ENCODE results near the gene FOXL2. TPM values are rescaled to one million over a fixed set of nuclear protein-coding genes. Genes with fewer than 3 reads are reported as not detected.
"Not testable (repeated sequence)": the region's sequence is repeated elsewhere in the genome, so short reads cannot be mapped to it uniquely, and the experiment has no call there.

Gene FOXL2
- total RNA-seq, 1 donor from 2014 or later: not detected

DNA sequence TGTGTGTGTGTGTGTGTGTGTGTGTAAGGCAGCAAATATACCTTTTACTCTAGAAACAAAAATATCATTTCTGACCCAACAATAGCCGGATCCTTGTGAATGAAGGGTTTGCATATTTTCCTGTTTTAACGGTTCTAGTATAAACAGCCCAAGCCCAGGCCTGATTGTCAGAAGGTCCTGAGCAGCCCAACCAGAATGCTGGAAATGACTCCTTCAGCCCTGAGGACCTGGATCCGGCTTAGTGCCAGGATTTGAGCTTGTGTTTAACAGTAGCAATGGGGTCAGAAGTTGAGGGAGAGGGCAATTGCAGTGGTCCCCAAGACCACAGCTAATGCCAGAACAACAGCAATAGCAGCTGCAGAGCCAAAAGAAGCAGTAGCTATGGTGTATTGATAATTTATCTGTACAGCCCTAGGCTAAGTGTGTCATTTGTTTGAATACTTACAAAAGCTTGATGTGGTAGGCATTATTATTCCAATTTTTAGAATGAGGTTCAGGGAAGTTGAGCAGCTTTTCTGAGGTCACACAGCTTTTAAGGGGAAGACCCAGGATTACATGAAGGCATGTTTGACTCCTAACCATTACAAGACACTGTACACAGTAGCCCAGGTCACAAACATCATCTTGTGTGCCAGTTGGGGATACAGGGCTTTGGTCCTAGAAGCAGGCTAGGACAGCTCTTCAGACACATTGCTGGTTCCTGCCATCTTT, 12.8 kb downstream of the FOXL2 start:
- peak; percentile 53 for DNase-seq (ENCODE audit: low spot score)

DNA sequence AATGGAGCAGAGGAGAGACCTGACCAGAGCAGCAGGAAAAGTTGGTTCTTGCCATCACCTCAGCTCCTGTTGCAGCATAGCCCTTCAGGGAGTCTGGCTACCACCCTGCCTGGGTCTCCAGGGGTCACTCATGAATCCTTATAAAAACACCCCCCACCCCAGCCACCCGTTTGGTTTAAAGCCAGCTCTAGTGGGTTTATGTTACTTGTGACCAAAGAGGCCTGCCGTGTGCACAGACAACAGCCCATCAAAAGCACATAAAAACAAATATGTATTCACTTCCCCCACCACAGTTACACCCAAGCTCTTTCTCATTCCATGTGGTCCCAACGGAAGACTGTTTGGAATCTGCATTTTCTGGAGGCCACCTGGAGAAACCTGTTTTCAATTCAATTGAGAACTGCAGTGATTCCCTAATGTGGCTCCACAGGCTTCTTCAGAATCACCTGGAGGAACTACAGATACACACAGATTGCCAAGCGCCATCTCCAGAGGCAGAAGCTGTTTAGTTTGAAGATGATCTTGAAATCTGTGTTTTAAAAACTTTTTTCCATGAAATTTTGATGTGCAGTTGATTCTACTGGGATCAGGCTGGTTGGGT, 13.8 kb downstream of the FOXL2 start:
- peak; percentile 47 for DNase-seq (ENCODE audit: low spot score)

DNA sequence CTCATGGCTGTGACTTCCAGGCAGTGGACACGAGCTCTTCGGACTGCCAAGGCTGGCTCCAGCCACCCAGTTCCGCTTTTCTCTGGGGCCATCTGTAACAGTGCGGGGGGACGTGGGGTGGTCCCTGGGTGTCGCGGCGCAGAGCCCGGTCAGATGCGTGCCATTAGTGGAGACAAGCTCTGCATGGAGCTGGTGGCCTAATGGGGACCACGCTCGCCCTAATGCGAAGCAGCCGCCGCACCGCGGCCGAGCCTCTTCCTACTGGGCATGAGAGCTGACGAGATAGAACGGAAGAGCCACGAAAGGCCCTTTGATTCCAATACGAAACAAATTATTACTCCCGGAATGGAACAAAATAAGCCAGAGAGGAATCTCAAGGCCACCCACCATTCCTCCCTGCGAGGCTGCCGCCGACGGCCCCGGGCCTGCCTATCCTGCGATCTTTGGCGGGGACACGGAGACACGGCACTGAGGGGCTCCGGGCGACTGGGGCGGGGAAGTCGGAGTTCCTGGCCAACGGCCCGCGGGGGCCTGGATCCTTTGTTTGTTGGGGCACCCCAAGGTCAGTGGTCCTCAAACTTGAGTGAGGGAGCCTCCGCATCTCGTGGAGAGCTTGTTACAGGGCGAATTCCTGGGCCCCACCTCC, 18.1 kb downstream of the FOXL2 start:
- DNase-seq (ENCODE audit: low spot score): no peak

DNA sequence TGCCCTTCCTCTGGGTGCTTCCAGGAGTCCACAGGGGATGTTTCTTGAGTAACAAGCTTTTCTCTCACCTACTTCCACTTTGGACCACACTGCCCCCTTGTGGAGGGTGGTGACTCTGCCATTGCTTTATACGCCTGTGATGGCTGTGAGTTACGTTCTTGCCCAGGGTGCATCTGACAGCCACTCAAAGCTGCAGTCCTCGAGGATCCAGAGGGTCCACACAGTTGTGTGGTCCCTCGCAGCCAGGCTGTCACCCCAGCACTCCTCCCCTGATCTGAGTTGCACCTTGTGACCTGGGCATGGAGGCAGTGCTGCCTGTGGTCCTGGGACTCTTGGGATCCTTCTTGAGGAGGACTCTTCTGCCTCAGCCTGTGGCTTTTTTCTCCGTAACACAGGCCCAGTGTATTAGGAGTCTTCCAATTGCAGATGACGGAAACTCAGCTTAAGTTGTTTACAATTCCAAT, 23.4 kb downstream of the FOXL2 start:
- no peak for DNase-seq (ENCODE audit: low spot score)

DNA sequence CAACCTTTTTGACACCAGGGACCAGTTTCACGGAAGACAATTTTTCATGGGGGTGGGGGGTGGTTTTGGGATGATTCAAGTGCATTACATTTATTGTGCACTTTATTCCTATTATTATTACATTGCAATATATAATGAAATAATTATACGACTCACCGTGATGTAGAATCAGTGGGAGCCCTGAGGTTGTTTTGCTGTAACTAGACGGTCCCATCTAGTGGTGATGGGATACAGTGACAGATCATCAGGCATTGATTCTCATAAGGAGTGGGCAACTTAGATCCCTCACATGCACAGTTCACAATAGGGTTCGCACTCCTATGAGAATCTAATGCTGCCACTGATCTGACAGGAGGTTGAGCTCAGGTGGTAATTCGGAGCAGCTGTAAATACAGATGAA, 24.5 kb downstream of the FOXL2 start:
- not testable (repeated sequence) for DNase-seq (ENCODE audit: low spot score)

DNA sequence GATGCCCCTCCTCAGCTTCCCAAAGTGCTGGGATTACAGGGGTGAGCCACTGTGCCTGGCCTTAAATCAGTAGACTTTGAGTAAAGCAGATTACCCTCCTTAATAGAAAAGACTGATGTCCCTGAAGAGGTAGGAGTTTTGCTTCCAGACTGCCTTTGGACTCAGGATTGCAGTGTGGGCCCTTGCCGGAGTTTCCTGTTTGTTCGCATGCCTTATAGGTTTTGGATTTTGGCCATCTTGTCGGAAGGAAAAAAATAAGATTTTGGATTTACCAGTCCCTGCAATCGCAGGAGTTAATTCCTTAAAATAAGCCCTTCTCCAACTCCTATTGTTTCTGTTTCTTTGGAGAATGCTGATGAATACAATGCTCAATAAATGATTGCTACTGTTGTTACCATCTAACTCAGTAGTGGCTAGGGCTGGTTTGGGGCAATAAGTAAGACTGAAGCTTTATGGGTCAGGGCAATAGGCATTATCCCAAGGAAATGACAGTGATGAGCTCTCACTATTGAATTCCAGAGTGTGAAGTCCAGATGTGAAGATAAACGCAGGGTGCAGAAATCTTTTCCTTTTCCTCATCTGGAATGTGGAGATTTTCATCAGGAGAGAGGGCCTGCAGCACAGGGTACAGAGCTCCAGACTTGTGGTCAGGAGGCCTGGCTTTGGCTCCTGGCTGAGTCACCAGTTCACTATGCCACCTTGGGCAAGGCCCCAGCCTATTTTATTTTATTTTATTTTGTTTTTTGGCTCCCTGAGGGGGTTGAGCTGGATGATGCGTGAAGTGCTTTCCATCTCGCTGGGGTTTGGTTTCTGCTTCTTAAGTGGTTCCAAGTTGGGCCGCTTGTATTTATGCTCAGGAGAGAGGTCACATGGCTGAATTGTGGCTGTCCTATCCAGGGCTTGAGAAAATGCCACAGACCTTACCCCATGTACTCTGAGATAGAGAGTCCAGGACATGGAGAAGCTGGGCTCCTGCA, 25.3 kb downstream of the FOXL2 start:
- DNase-seq (ENCODE audit: low spot score): no peak

DNA sequence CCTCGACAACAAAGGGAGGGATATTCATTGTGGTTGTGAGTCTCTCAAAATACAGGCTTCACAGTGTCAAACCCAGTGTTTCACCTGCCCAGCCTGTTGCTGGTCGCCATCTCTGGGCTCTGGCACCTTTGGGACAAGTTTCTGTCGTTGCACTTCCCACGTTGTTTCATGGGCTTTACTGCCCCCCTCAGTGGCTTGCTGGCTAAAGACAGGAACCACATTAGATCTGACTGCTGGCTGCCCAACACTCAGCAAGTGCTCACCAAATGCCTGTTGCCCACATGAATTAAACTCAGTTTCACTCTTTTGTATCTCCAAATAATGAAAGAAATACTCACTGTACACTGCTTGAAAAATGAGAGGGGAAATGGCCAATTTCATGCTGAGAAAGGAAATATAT, 27.6 kb downstream of the FOXL2 start:
- DNase-seq (ENCODE audit: low spot score): no peak

DNA sequence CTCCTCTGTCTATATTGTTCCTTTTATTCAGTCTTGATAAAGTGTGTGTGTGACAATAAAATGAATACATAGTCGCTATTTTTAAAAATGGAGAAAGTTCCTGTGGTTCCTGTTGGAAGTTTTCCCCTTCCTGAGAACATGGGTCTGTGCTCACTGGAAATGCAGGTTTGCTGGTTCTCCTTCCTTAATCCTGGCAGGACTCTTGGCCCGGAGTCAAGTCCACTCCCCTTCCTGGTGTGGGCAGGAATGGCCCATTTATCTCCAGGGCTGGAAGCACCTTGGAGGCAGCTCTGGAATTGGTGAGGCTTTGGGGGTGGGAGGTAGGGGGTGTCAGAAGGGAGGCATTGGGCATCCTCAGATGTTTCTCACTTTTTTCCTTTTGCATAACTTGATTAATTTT, 30.1 kb downstream of the FOXL2 start:
- no peak for DNase-seq (ENCODE audit: low spot score)

DNA sequence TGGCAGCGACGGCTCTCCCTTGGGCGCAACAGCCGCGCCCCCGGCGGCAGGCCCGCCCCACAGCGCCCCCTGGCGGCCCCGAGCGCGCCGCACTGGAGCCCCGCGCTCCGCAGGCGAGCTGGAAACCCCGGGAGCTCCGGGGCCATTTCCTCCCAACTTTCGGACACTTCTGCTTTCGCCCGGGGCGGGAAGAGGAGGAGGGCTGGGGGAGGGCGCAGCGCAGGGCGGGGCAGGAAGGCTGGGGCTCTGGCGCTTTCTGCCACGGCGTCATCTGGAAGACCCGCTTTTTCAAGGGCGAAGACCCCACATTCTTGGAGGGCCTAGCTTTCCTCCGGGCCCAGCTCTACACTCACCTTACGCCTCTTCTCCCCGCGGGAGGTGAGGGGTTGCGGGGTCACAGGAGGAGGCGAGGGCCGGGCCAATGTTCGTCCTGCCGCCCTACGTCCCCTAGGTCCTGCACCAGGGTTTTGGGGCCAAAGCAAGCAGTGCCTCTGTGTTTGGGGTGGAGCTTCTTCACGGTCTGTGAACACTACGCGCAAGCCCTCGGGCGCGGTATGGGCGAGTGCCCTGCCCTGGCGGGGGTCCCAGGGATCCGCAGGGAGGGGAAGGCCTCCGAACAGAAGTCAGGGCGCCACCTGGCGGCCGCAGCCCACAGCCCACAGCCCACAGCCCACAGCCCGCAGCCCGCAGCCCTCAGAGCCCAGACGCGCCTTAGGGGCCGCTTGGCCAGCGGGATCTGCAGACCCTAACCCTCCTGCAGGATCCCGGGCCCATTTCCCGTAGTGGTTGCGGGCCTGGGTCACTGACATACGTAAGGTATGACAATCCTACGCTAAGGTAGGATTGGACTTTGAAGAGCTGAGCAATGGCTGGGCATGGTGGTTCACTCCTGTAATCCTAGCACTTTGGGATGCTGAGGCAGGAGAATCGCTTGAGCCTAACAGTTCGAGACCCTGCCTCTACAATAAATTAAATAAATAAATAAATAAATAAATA, 31.1 kb downstream of the FOXL2 start:
- DNase-seq (ENCODE audit: low spot score): peak; percentile 96

DNA sequence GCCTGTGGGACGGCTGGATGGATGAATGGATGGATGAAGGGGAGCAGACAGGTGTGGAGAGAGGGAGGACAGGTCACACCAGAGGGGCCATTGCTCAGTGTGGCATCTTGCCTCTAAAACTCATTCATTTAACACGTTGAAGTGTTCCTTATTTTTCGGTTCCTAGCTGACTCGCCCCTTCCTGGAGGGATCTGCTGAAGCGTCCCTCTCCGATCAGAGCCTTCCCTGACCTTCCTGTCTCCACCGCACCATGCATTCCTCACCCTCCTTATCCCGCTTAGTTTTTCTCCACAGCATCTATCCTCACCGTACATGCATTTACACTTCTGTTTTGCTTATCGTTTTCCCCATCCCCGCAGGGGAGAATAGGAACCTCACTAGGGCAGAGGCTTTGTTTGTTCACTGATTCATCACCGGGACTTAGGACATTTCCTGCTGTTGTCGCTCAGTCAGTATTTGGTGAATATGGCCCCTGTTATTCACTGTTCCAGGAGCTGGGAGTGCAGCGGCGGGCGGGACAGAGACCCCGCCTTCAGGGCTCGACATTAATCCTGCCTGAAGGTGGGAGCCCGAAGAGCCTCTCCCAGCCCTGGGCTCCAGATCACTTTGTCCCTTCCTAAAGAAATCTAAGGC, 32.0 kb downstream of the FOXL2 start:
- no peak for DNase-seq (ENCODE audit: low spot score)

DNA sequence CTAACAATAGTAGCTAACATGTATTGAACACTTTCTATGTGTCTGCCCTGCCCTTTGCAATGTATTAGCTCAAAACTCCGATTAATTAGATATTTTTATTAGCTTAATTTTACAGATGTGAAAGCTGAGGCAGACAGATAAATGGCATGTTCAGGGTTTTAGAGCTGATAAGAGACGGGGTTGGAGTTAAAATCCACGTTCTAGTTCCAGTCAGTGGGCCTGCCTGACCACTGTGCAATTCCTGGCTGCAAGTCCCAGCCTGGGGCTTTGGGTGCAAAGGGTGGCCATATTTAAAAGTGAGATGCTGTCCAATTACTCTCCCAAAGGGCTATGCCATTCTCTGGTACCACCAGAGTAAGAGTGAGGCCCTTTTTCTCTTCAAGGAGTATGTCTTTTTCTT, 33.2 kb downstream of the FOXL2 start:
- DNase-seq (ENCODE audit: low spot score): no peak

DNA sequence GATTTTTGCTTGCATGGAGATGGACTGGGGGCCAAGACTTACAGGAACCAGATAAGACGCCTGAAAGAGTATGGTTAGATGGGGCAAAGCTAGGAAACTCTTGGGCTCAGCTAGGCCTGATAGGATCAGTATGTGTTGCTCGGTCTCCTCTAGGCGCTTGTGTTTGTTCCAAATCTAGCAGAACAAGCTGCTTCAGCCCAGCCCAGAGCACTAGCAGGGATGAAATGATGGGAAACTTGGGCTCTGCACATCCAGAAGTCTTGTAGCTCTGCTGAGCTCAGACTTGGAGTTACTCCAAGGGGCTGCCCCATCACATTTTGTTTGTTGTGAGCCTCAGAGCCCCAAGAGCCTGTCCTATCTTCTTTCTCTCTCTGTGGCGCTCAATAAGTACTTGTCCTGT, 34.7 kb downstream of the FOXL2 start:
- DNase-seq (ENCODE audit: low spot score): no peak

DNA sequence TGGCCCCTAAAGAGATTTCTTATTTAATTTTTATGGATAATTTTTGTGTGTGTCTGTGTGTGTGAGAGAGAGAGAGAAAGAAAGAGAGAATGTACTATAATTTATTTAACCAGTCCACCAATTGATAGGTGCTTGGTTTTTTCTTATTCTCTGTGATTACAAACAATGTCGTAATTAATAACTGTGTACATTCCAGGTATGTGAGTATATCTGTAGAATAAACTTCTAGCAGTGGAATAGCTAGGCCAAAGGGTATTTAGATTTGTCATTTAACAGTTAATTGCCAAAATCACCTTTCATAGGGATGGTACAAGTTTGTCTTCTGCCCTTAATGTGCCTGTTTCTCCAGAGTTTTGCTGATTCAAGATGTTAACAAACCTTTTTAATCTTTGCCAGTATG, 35.3 kb downstream of the FOXL2 start:
- DNase-seq (ENCODE audit: low spot score): no peak

DNA sequence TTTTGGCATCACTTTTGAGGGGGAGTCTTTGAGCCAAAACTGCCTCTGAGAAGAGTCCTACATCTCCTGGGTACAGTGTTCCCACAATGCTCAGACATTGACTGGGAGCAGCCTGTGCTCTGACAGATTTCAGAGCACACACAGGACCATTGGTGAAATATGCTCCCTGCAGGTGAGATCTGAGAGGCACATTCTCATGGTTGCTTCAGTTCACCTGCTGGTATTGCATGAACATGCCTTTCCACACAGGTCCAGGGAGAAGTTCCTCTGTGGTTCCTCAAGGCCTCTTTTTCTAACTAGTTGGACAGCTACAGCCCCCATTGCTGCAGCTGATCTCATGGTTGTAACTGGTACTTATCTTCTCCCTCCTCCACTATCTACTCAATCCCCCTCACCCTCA, 37.0 kb downstream of the FOXL2 start:
- DNase-seq (ENCODE audit: low spot score): no peak

DNA sequence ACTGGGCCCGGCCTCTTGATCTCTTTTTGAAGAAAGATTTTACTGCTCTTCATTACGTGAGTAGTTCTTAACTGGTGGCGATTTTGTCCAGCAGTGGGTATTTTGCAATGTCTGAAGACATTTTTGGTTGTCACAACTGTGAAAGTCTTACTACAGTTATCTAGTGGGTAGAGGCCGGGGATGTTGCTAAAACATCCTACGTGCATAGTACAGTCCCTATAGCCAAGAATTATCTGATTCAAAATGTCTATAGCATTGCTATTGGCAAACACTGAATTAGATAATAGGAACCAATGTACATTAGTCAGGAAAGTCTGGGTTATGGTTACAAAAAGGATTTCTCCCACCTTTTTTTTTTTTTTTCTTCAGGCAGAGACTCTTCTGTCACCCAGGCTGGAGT, 38.1 kb downstream of the FOXL2 start:
- no peak for DNase-seq (ENCODE audit: low spot score)

DNA sequence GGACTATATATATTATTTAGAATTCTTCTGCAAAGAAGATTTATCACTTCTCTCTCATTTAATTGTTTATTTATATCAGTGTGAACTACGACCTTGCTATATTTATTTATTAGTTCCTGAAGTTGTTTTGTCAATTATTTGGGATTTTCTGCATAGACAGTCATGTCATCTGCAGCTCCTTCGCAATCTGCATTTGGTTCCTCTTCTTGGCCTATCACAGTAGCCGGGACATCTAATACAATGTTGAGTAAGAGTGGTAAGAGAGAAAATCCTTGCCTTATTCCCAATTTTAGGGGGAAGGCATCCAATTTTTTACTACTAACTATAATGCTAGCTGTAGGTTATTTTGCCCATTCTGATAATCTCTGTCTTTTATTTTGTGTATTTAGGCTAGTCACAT, 39.4 kb downstream of the FOXL2 start:
- no peak for DNase-seq (ENCODE audit: low spot score)

DNA sequence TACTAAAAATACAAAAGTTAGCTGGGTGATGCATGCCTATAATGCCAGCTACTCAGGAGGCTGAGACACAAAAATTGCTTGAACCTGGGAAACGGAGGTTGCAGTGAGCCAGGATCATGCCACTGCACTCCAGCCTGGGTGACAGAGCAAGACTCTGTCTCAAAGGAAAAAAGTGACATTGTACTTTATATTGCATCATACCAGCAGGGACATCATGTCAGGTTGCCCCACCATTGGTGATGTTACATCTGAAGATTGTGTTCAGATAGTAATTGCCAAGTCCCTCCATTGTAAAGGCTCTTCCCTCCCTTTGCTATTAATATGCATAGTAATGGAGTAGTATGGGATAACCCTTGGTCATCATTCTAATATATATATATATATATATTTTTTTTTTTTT, 44.8 kb downstream of the FOXL2 start:
- DNase-seq (ENCODE audit: low spot score): no peak

DNA sequence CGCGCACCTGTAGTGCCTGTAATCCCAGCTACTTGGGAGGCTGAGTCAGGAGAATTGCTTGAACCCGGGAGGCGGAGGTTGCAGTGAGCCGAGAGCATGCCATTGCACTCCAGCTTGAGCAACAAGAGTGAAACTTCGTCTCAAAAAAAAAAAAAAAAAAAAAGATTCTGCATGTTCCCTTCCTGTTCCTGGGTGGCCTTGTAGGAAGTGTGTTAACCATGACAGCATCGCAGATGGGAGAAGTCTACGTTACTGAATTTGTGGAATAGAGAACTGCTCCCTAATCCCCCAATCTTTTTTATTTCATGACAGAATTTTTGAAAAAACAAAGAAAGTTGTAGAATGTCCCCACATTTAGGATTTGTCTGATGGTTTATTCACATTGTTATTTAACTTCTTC, 45.4 kb downstream of the FOXL2 start:
- no peak for DNase-seq (ENCODE audit: low spot score)

DNA sequence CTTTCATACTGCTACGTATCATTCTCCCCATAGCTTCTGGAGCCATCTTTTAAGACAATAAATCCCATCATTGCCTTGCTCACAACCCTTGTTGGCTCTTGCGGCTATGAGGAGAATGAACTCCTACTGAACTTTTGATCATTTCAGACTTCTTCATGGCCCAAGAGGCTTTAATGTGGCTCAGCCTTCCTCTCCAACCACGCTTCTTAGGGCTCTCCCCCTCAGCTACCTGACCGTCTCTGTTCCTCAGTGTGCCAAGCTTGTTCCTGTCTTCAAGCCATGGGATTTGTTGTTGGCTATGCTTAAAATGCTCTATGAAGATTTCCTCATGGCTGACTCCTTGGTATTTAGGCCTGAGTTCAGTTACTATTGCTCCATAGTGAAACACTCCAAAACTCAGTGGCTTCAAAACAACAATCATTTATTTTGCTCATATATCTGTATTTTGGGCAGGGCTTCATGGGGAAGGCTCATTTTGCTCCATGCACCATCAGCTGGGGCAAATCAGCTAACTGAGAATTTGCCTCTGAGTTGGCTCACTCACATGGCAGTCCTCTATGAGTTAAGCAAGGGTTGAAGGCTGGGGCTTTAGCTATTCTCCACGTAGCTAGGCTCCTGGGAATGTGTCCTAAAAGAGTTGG, 47.5 kb downstream of the FOXL2 start:
- no peak for DNase-seq (ENCODE audit: low spot score)

Data from mesenteric fat pad (tissue), 1 donor.